NB4 (cell line): ENCODE measurements around the gene CCL27.

Source experiments
- CTCF ChIP-seq: IDR thresholded peaks from one replicate; pipeline ENCODE4 v1.5.1; 2012; ENCODE audit warnings: low read depth, low read length
- MYC ChIP-seq: IDR thresholded peaks from 2 replicates; pipeline ENCODE4 v1.6.1; 2011; ENCODE audit warnings: low read depth, low read length
- POLR2A ChIP-seq: IDR thresholded peaks from 2 replicates; pipeline ENCODE4 v1.6.1; 2011; ENCODE audit warnings: mild to moderate bottlenecking; ENCODE audit not compliant: insufficient read length; ENCODE audit errors: extremely low read depth

- TF ChIP-seq CTCF (no peak), POLR2A (no peak), MYC (no peak)
Measured at GRCh38 chr9:34652602-34653000, 9.9 kb downstream of the CCL27 start.
